Loucy (cell line): ENCODE results near the gene DLD.

Source experiments
- H2AFZ ChIP-seq: fragments of 200-600 bp; sonication (generic); 2 replicates; pipeline ENCODE4 v1.6.0; 2016; ENCODE audit warnings: antibody characterized with exemption, mild to moderate bottlenecking, low read length, moderate library complexity
- H3F3A ChIP-seq: fragments of 200-600 bp; 2 replicates; pipeline ENCODE4 v1.6.0; 2016; ENCODE audit warnings: antibody characterized with exemption, low read depth, mild to moderate bottlenecking
- H3K27me3 ChIP-seq: fragments of 200-600 bp; sonication (generic); 2 replicates; pipeline ENCODE4 v1.6.1; 2014; ENCODE audit warnings: low read length, mild to moderate bottlenecking; ENCODE audit not compliant: insufficient read depth, poor library complexity, severe bottlenecking
- H3K36me3 ChIP-seq: fragments of 200-600 bp; sonication (generic); 2 replicates; pipeline ENCODE4 v1.6.1; 2016; ENCODE audit warnings: low read length; ENCODE audit not compliant: insufficient read depth
- H3K4me1 ChIP-seq: fragments of 200-600 bp; sonication (generic); 2 replicates; pipeline ENCODE4 v1.5.1; 2014; ENCODE audit warnings: low read length, mild to moderate bottlenecking; ENCODE audit not compliant: insufficient read depth, poor library complexity, severe bottlenecking
- H3K4me2 ChIP-seq: fragments of 200-600 bp; sonication (generic); 2 replicates; pipeline ENCODE4 v1.6.0; 2014; ENCODE audit warnings: antibody characterized with exemption, low read length, low read depth, mild to moderate bottlenecking; ENCODE audit not compliant: poor library complexity, severe bottlenecking
- H3K4me3 ChIP-seq: fragments of 200-600 bp; sonication (generic); 2 replicates; pipeline ENCODE4 v1.5.1; 2014; ENCODE audit warnings: low read length, mild to moderate bottlenecking, mixed read lengths; ENCODE audit not compliant: poor library complexity, severe bottlenecking
- H3K79me2 ChIP-seq: fragments of 200-600 bp; sonication (generic); 2 replicates; pipeline ENCODE4 v1.6.1; 2014; ENCODE audit warnings: low read length; ENCODE audit not compliant: insufficient read depth
- H3K9ac ChIP-seq: fragments of 200-600 bp; sonication (generic); 2 replicates; pipeline ENCODE4 v1.6.0; 2014; ENCODE audit warnings: mild to moderate bottlenecking, low read depth, low read length, moderate library complexity; ENCODE audit not compliant: poor library complexity, severe bottlenecking
- H3K9me2 ChIP-seq: fragments of 200-600 bp; sonication (generic); replicated peaks from 2 replicates; pipeline ENCODE4 v1.6.1; 2016; ENCODE audit warnings: low read depth, low read length, mixed read lengths
- H3K9me3 ChIP-seq: fragments of 200-600 bp; sonication (generic); 2 replicates; pipeline ENCODE4 v1.6.1; 2014; ENCODE audit warnings: mild to moderate bottlenecking, antibody characterized with exemption, low read length, low read depth; ENCODE audit not compliant: insufficient read depth
- H4K20me1 ChIP-seq: fragments of 200-600 bp; sonication (generic); 2 replicates; pipeline ENCODE4 v1.6.0; 2014; ENCODE audit warnings: antibody characterized with exemption, low read length, mild to moderate bottlenecking; ENCODE audit not compliant: insufficient read depth, poor library complexity, severe bottlenecking
- EZH2phosphoT487 ChIP-seq: fragments of 200-600 bp; IDR thresholded peaks from 2 replicates; pipeline ENCODE4 v1.6.1; 2018; ENCODE audit warnings: antibody characterized with exemption, mild to moderate bottlenecking, moderate library complexity, borderline replicate concordance
- TF ChIP-seq, protein P1 (sequence below): fragments of 200-600 bp; sonication (generic); conservative IDR thresholded peaks from 2 replicates; pipeline ENCODE4 v1.5.1; 2014; ENCODE audit warnings: mild to moderate bottlenecking, antibody characterized with exemption, low read length

DLD gene

DNA sequence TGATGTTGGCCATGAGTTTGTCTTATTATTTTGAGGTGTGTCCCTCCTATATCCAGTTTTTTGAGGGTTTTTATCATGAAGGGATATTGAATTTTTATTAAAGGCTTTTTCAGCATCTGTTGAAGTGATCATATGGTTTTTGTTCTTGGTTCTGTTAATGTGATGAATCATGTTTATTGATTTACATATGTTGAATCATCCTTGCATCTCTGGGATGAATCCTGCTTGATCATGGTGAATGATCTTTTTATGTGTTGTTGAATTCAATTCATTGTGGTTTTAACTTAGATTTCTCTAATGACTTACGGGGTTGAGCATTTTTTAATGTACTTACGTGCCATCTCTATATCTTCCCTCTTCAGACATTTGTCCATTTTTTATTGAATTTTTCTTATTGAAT is 22.9 kb downstream of the DLD start:
- Histone ChIP-seq H3K4me1 (no peaks in the 10 kb centered on the region), H4K20me1 (peaks cover 18% of the 10 kb centered on the region), H3K9me3 (no peaks in the 10 kb centered on the region), H3K79me2 (peaks cover 20% of the 10 kb centered on the region), H3K9ac (no peak overlapping the region), H3K27me3 (no peaks in the 10 kb centered on the region), H3K36me3 (peaks cover 87% of the 10 kb centered on the region), H3K4me2 (no peak overlapping the region), H2AFZ (no peak overlapping the region), H3K9me2 (no peaks in the 10 kb centered on the region), H3K4me3 (no peak overlapping the region), H3F3A (no peaks in the 10 kb centered on the region)
- no peak for TF ChIP-seq EZH2phosphoT487
- TF ChIP-seq, protein P1, sequence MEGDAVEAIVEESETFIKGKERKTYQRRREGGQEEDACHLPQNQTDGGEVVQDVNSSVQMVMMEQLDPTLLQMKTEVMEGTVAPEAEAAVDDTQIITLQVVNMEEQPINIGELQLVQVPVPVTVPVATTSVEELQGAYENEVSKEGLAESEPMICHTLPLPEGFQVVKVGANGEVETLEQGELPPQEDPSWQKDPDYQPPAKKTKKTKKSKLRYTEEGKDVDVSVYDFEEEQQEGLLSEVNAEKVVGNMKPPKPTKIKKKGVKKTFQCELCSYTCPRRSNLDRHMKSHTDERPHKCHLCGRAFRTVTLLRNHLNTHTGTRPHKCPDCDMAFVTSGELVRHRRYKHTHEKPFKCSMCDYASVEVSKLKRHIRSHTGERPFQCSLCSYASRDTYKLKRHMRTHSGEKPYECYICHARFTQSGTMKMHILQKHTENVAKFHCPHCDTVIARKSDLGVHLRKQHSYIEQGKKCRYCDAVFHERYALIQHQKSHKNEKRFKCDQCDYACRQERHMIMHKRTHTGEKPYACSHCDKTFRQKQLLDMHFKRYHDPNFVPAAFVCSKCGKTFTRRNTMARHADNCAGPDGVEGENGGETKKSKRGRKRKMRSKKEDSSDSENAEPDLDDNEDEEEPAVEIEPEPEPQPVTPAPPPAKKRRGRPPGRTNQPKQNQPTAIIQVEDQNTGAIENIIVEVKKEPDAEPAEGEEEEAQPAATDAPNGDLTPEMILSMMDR, result no peak

DNA sequence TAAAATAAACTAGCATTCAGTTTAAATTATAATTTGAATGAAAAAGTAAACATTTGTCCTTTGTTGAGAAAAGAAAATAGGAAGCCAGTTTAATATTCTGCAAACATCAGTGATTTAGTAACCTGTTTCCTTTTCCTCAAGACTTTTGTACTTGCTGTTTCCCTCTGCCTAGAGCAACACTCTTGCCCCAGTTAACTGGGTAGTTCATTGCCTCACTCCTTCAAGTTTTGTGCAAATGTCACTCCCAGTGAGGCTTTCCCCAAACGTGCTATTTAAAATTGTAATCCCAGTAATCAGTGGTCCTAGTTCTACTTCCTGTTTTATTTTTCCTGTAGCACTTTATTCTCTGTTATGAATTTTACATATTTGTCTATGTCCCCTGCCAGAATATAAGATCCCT is 23.8 kb downstream of the DLD start:
- H3K27me3 ChIP-seq, result no peaks in the 10 kb centered on the region
- H3K9me2 ChIP-seq, result no peaks in the 10 kb centered on the region
- H4K20me1 ChIP-seq, result peaks cover 18% of the 10 kb centered on the region
- no peaks in the 10 kb centered on the region for H3F3A ChIP-seq
- no peak overlapping the region for H3K4me3 ChIP-seq
- peaks cover 20% of the 10 kb centered on the region for H3K79me2 ChIP-seq
- H3K4me1 ChIP-seq, result peaks cover 3% of the 10 kb centered on the region
- TF ChIP-seq, protein P1, result no peak
- no peak for TF ChIP-seq EZH2phosphoT487
- H3K9me3 ChIP-seq, result no peaks in the 10 kb centered on the region
- no peak overlapping the region for H2AFZ ChIP-seq
- H3K9ac ChIP-seq, result no peak overlapping the region
- no peak overlapping the region for H3K4me2 ChIP-seq
- peaks cover 88% of the 10 kb centered on the region for H3K36me3 ChIP-seq

DNA sequence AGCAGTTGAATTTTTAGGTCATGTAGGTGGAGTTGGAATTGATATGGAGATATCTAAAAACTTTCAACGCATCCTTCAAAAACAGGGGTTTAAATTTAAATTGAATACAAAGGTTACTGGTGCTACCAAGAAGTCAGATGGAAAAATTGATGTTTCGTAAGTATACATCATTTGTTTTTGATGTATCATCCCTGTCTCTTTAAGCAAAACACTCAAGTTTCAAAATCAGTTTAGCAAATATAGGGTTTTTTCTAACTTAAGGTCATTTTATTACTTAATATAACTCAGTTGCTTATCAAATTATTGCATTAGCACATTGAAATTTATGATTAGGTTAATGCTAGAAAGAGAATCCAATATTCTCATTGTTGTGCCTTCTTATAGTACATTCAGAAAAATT is 24.6 kb downstream of the DLD start:
- TF ChIP-seq, protein P1, result no peak
- no peak for TF ChIP-seq EZH2phosphoT487
- no peaks in the 10 kb centered on the region for H3K27me3 ChIP-seq
- H4K20me1 ChIP-seq, result peaks cover 18% of the 10 kb centered on the region
- H3K79me2 ChIP-seq, result peaks cover 20% of the 10 kb centered on the region
- no peak overlapping the region for H2AFZ ChIP-seq
- peaks cover 89% of the 10 kb centered on the region for H3K36me3 ChIP-seq
- H3K9me3 ChIP-seq, result no peaks in the 10 kb centered on the region
- no peaks in the 10 kb centered on the region for H3F3A ChIP-seq
- H3K4me1 ChIP-seq, result peaks cover 10% of the 10 kb centered on the region
- no peak overlapping the region for H3K4me3 ChIP-seq
- no peak overlapping the region for H3K9ac ChIP-seq
- H3K9me2 ChIP-seq, result no peaks in the 10 kb centered on the region
- H3K4me2 ChIP-seq, result no peak overlapping the region
